ENCODE data around the gene NCSTN.

The NCSTN gene

DNA sequence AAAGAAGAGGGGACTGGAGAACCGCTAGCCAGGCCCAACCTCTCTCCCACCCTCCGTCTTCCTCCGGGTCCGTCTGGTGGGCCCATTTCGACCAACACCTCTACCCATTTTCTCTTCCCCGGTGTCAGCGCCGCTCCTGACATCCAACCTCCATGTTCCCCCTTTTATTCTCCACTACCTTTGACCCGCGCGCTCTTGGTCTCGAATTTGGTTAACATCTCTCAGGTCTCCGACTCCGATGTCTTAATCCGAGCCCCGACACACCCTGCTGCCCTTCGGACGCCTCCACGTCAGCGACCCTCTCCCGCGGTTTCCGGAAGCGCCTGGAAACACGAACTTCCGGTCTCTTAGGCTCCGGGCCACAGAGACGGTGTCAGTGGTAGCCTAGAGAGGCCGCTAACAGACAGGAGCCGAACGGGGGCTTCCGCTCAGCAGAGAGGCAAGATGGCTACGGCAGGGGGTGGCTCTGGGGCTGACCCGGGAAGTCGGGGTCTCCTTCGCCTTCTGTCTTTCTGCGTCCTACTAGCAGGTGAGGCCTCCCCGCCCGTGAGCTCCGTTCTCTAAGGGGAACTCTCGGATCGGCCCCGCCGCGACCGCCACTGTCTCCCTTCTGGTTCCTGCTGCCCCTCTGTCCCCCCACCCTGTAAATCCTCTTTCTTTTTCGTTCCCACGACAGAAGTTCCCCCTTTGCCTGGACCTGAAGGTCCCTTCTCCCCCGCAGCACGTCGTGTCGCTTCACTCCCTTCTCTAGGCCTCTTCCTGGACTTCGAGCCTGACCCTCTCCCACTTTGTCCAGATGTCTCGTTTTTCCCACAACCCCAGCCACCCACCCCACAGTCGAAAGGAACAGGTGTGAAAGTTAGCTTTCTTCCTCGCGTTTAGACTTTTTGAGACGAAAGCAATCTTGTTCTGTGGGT is at the start of gene NCSTN, which contains the start of gene COPA:
NCSTN (plus strand) TSS at position 431 of the 917 bp plus-strand sequence; CDS start at position 445, 14 bp downstream.
COPA (minus strand) TSS at position 298 of the 917 bp plus-strand sequence; CDS start at position 218, 80 bp downstream.
- peak; percentile 76 to 78 for DNase-seq (ENCODE audit: low read depth in 2 of 2)

DNA sequence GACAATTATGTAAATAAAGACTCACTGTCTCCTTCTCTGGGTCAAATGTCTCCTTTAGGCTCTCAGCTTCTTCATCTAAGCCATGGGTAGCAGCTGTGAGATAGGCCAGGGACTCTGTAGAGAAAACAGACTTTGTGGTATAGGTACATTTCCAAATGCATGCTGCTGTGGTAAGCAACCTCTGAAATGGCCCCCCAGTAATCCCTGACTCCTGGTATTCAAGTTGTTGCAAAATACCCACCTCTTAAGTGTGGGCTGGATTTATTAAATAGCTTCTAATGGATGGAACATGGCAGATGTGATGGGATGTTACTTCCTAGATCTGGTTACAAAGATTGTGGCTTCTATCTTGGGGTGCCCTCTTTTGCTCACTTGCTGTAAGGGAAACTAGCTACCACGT is 47.1 kb upstream of the NCSTN start:
- DNase-seq (ENCODE audit: low read depth in 2 of 2): no peak

DNA sequence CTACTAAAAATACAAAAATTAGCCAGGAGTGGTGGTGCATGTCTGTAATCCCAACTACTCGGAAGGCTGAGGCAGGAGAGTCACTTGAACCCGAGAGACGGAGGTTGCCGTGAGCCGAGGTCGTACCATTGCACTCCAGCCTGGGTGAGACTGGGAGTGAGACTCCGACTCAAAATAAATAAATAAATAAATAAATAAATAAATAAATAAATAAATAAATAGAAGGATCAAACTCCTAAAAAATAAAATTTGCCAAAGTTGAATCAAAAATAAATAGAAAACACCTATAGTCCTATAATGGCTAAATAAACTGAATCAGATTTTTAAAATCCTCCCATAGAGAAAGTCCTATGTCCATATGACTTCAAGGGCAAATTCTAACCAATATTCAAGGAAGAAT is 43.0 kb upstream of the NCSTN start:
- no peak for DNase-seq (ENCODE audit: low read depth in 2 of 2)

DNA sequence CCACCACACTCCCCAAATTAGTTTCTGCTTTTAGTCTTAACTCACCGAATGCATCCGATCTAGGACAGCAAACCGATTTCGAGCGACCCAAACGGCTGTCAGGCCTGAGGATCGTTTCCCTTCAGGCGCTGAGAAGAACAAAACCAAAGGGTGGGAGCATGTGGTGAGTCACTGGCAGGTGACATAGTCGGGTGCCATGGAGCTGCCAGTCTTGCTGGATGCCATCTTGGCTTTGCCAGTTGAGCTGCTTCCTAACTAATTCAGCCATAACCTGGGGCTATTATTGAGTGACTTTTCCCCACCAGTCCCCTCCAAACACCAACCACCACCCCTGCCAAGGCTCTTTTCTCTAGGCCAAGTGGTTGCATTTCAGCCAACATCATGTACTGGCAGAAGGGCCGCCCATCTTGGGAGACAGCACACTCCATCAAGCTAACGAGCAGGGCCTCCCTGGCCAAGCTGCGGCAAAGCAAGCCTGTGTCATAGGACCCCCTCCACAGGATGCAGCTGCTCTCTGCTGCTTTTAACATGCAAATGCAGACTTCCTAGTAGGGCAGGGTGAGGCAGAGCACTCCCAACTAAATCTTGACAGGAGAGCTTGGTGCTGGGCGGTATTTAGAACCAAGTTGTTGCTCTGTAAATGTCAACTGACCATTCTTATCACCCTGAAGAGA is 35.9 kb upstream of the NCSTN start:
- no peak for DNase-seq (ENCODE audit: low read depth in 2 of 2)

DNA sequence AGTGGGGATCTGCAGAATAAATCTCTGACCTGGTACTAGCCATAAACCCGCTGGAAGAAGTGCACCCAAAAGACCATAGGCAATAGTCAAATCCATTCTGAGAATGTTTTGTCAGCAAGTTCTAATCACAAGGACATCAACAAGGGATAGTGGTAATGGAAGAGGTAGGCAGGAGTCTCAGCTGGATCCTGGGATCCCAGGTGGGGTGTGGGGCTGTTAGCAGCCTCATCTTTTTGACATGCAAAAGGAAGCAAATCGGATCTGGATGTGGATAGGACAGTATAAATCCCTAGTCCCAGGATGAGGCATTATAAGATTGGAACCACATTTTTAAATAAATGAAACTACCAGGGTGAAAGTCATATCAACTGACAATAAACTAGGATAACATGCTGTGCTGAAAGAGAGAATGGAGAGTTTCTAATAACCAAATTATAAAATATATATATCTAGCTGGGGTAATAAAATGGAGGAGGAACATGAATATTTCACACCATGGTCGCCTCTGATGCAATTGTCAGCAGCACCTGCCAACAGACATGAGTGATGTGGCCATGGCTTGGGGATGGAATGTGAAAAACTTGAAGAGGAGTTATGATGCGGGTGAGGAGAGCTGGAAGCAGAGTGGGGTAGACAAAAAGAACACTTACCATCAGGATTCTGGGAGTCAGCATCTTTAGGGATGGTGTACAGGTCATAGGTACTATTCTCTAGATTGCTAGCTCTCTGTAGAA is 34.6 kb upstream of the NCSTN start:
- no peak for DNase-seq (ENCODE audit: low read depth in 2 of 2)

DNA sequence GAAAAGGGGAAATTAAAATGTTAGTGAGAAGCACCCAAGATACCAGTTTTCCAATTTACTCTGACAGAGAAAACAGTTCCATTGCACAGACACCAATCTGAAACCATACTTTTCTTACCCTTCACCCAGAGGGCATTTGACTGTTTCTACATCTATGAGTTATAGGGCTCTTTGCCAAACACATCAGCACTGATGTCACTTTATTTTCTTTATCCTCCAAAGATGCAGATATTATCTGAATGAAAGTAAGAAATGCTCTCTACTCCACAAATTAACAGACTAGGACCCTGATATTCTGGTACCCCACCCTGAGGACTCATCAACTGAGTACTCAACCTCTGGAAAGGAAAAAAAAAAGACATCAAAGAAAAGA is 34.0 kb upstream of the NCSTN start:
- no peak for DNase-seq (ENCODE audit: low read depth in 2 of 2)

DNA sequence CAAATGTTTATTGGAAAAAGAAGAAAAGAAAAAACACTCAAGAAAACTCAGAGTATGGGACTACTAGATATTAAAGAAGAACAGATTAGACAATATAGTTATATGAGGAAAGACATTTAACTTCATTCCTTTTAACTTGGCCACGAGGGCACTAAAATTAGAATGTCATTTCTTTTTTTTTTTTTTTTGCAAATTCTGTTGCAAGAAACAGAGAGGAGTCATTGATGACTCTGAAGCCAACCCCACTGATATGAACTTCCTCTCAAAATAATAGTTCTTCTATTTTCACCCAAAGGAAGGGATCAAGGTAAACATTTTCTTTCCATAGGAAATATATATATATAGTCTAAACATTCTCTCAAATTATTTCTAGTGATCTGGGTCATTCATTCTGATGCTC is 33.6 kb upstream of the NCSTN start:
- no peak for DNase-seq (ENCODE audit: low read depth in 2 of 2)

DNA sequence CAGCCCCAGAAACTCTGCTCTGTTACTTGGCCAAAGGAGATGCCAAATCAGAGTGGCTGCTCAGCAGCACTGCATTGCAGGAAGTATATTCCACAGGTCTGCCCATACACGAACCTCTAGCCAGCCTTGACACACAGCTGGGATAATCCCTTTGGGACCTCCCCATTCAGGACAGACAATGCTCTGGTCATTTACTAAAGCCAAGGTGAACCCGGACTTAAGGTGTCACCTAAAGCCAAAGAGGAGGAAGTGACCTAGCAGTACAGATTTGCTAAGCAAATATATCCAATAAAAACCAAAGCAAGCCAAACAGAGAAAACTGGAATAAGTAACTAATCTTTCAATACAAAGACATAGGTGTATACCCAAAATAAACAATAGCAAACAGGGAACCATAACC is 27.8 kb upstream of the NCSTN start:
- DNase-seq (ENCODE audit: low read depth in 2 of 2): no peak

DNA sequence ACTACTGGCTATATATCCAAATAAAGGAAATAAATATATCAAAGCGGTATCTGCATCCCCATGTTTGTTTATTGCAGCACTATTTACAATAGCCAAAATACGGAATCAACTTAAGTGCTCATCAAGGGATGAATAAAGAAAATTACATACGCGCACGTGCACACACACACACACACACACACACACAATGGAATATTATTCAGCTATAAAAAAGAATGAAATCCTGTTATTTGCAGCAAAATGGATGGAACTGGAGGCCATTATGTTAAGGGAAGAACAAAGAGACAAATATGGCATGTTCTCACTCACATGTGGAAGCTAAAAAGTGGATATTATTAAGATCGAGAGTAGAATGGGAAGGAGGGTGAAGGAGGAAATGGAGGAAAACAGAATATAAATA is 20.4 kb upstream of the NCSTN start:
- DNase-seq (ENCODE audit: low read depth in 2 of 2): no peak

DNA sequence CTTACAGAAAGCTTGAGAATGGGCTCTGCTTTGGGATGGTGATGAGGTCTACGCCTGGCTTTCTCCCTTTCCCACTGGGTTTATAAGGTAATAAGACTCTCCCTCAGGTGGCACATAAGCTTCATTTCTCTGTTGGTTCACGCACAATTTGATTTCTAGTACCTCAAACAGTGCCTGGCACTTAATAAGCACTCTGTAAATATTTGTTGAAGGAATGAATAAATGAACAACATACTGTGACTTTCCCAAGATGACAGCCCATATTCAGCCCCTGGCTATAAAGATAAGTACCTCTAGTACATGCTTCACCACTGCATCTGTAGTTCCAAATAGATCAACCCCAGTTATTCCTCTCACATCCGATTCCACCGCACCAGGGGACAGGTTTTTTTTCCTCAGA is 17.9 kb upstream of the NCSTN start:
- DNase-seq (ENCODE audit: low read depth in 2 of 2): no peak

DNA sequence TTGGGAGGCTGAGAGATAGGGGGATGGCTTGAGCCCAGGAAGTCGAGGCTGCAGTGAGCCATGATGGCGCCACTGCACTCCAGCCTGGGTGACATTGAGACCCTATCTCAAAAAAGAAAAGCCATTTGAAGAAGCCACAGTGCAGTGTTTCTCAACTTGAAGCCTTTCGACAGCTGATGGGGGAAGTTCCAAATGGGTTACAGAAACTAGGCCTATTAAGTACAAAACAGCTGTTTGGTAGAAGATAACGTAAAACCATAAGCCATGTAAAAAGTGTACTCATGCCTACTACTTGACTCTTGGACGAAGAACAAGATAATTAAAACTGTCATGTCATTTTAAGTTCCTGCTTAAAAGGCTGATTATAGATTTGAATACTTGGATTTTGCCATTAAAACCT is 16.8 kb upstream of the NCSTN start:
- no peak for DNase-seq (ENCODE audit: low read depth in 2 of 2)

DNA sequence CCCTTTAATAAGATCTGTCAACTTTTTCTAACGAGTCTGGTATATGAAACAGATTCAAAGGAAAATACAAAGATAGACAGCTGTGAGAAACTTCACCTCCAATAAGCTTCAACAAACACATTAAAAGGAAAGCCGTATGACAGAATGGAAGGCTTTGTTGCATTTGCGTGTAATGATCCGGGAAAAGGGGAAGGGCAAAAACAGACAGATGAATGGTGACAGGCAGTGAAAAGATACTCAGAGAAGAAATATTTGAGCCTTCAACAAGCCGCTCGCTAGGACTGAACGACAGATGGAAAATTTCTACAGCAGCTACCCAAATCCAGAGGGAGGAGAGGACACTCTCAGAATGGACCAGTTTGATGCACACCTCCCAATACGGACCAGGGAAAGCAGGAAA is 15.0 kb upstream of the NCSTN start:
- DNase-seq (ENCODE audit: low read depth in 2 of 2): no peak

DNA sequence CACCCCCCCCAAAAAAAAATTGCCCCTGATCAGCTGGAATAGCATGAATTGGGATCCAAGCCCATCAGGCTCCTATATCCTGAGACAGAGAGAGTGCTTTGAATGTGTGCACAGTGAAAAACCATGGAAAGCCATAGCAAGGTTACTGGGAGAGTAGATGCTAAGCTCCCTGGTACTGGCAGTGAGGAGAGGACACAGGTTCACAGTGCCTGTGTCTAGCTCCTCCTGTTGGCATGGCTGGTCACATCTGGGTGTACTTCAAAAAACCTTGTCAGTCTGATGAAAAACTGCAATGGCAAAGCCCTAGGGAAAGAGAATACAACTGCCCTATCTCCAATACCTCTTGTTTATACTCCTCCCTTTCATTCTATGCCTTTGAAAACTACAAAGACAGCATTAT is 13.1 kb upstream of the NCSTN start:
- DNase-seq (ENCODE audit: low read depth in 2 of 2): no peak

DNA sequence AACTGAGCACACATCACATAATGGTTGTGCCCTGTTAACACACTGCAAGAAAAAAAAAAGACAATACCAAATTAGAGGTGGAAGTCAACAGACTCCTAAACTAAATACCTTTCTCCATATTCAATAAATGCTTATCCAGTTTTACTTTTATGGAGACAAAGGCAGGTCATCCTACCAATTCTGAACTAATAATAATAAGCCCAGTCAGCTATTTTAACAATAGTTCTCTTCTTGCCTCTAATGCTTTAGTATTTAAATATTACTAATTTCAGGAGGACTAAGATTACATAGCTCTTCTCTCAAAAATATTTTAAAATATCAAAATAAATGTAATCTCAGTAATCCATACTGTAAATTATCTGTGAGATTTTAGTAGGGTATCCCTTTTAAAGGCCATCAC is 10.7 kb upstream of the NCSTN start:
- no peak for DNase-seq (ENCODE audit: low read depth in 2 of 2)

DNA sequence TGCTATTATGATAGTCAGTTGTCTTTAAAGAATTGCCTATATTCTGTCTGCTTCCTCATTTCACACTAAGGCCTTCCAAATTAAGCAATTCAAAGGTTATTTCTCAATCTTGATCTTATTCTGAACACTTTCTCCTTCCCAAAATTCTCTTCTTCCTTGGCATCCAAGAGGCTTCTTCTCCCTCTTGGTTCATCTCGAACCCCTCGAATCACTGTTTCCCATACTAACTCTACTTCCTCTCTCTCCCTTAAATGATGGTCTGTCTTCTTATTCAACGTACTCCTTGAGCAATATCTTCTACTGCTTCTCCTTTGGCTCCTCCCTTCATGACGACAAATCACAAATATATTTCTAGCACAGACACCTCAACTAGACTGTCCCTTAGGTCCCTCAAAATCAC is 4.6 kb upstream of the NCSTN start:
- DNase-seq (ENCODE audit: low read depth in 2 of 2): no peak

DNA sequence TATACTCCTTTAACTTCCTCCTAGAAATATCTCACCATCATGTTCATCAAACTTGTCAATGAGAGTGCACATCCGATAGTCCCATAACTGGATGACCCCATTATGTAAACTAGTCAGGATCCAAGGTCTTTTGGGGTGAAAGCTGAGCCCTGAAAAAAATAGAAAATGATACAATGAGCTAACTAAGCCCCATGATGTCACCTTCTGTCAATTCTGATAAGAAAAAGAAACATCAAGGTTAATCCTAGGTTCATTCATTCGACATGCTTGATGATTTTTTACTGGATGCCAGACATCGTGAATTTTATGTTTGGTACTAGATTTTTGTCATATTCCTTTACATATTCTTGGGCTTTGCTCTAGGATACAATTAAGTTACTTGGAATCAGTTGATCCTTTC is 3.0 kb upstream of the NCSTN start:
- DNase-seq (ENCODE audit: low read depth in 2 of 2): no peak

DNA sequence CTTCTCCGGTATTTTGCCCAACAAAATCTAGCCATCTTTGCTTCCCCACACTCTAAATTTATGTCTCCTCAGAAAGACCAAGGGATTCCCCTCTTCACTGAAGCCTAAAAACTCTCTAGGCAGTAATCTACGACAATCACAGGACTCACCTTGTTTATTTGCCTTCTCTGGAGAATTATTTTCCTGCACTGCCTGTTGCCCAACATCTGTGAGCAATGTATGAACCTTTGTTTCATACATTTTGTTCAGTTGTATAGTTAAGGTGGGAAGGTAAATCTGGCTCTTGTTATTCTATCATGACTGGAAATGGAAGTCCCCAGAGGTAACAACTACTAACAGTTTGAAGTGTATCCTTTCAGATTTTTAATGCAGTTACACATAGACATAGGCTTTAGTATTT is 2.3 kb upstream of the NCSTN start:
- DNase-seq (ENCODE audit: low read depth in 2 of 2): no peak

DNA sequence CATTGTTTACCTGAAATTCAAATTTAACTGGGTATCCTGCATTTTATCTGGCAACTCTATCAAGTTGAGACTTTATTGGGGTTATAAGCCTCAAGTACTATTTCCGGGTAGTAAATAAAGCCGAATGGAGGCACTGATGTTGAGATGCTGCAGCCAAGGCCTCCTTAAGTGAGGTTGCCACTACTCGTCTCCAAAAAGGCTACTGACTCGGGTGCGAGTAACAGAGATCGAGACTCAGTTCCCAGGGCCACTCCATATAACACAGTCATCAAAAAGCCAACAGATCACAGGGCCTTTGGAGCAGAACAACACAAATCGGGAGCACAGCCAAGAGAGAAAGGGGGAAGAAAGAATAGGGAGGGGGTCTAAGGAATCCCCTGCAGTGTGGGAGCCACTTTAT is 657 bp upstream of the NCSTN start:
- no peak for DNase-seq (ENCODE audit: low read depth in 2 of 2)

DNA sequence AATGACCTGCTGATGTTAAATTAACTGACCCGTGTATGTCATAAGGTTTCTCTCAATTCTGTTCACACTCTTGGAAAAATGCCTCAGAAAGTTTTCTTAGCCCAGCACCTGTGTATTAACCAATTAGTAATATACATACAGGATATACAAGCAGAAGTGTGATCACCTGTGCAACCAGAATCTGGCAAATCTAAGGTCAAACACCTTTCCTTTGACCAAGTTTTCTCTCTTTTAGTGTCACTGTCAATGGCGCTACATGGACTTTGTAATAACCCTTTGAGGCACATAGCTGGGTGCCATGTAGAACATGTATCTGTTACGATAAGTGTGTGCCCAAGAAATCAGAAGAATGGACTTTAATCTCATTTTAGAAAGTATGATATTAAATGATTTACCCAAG is 1.1 kb downstream of the NCSTN start:
- no peak for DNase-seq (ENCODE audit: low read depth in 2 of 2)

DNA sequence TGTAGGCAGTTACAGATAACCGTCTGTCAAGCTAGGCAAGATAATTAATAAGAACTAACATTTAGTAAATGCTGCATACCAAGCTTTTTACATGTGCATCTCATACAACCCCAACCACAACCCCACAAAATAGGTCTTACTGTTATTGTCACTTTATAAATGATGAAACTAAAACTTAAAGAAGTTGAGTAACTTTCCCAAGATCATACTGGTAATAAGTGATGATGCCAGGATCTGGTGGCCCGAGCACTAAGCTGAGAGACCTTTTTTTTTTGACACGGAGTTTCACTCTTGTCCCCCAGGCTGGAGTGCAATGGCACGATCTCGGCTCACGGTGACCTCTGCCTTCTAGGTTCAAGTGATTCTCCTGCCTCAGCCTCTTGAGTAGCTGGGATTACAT is 1.8 kb downstream of the NCSTN start:
- no peak for DNase-seq (ENCODE audit: low read depth in 2 of 2)

DNA sequence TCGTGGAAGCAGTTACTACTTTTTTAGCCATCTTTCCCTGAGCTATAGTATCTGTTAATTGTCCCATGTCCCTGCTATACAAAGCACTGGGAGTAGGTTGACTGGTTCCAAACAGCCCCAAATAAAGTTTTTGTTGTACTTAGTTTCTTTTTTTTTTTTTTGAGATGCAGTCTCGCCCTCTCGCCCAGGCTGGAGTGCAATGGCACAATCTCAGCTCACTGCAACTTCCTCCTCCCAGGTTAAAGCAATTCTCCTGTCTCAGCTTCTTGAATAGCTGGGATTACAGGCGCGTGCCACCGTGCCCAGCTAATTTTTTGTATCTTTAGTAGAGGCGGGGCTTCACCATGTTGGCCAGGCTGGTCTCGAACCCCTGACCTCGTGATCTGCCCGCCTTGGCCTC is 3.3 kb downstream of the NCSTN start:
- no peak for DNase-seq (ENCODE audit: low read depth in 2 of 2)

DNA sequence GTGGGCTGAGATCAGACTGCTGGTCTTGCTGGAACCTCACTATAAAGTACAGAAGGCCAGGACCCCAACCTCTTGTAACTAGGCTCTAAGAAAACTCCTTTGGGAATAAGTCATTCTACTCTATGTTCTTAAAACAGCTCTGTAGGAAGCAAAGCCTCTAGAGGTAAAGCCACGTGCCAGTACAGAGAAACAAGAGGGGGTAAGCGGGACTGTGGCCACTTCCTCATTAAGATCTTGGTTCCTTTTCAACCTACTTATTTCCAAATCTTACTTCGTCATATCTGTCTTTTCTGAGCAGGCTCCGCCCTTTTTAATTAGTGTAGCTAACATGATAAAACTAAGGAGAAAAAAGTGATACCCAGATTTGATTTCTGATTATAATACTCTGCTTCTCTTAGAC is 3.8 kb downstream of the NCSTN start:
- DNase-seq (ENCODE audit: low read depth in 2 of 2): no peak

DNA sequence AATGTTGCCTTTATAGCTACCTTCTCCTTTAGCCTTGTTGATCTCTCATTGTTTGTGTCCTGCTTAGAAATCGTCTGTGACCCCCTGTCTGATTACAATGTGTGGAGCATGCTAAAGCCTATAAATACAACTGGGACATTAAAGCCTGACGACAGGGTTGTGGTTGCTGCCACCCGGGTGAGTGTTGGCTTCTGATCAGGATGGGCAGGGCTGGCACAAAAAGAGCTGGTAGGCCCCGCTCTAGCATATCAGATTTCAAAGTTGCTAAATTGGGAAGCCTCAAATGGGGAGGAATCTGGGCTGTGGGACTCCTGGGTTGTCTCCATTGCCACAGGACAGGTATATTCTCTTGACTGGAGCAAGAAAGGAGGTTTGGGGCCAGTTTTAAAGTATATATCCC is 8.4 kb downstream of the NCSTN start:
- no peak for DNase-seq (ENCODE audit: low read depth in 2 of 2)
